NCI-H1417 (cell line): ENCODE measurements around the gene LCLAT1.
A peak's percentile ranks its signal among the peaks of the same experiment; 100 is the strongest.

ENCODE experiments used
- DNase-seq, 3 experiments: peaks; one replicate each; lab custom pipeline; 2025; lab: John Stamatoyannopoulos, UW

Gene LCLAT1

GRCh38 chr2:30422444-30423040 lies 24.5 kb upstream of the LCLAT1 start:
- DNase-seq, result peak; percentile 35 to 72 (median 39)

GRCh38 chr2:30424231-30424630 lies 22.8 kb upstream of the LCLAT1 start:
- no peak for DNase-seq

GRCh38 chr2:30425326-30425725 lies 21.7 kb upstream of the LCLAT1 start:
- no peak for DNase-seq

GRCh38 chr2:30427606-30428347 lies 19.3 kb upstream of the LCLAT1 start:
- DNase-seq, result no peak

- no peak for DNase-seq
These were observed 18.7 kb upstream of the LCLAT1 start for GRCh38 chr2:30428348-30428662.

GRCh38 chr2:30428827-30429461 lies 18.1 kb upstream of the LCLAT1 start:
- no peak for DNase-seq

- DNase-seq, result no peak
These were observed 13.3 kb upstream of the LCLAT1 start for GRCh38 chr2:30433541-30434299.

GRCh38 chr2:30434708-30435107 lies 12.3 kb upstream of the LCLAT1 start:
- no peak for DNase-seq

- no peak for DNase-seq
These were observed 10.1 kb upstream of the LCLAT1 start for GRCh38 chr2:30436859-30437435.

GRCh38 chr2:30437809-30438548 lies 9.1 kb upstream of the LCLAT1 start:
- no peak for DNase-seq

- DNase-seq, result no peak
These were observed 7.8 kb upstream of the LCLAT1 start for GRCh38 chr2:30439296-30439695.

GRCh38 chr2:30439879-30440278 lies 7.2 kb upstream of the LCLAT1 start:
- DNase-seq, result no peak

GRCh38 chr2:30441023-30441422 lies 6.0 kb upstream of the LCLAT1 start:
- no peak for DNase-seq

- DNase-seq, result no peak
These were observed 4.0 kb upstream of the LCLAT1 start for GRCh38 chr2:30443081-30443480.

GRCh38 chr2:30444273-30444672 lies 2.8 kb upstream of the LCLAT1 start:
- no peak for DNase-seq

GRCh38 chr2:30445266-30445821 lies 1.7 kb upstream of the LCLAT1 start:
- no peak for DNase-seq

GRCh38 chr2:30446602-30447148 lies 371 bp upstream of the LCLAT1 start:
- no peak for DNase-seq

GRCh38 chr2:30448308-30448707 lies 1.3 kb downstream of the LCLAT1 start:
- DNase-seq, result no peak

GRCh38 chr2:30448866-30449265 lies 1.8 kb downstream of the LCLAT1 start:
- no peak for DNase-seq

GRCh38 chr2:30450025-30450424 lies 3.0 kb downstream of the LCLAT1 start:
- no peak for DNase-seq

GRCh38 chr2:30453498-30453897 lies 6.5 kb downstream of the LCLAT1 start:
- DNase-seq, result peak in 1 of 3 experiments; percentile 44
